GM21825 (cell line): ENCODE results near the gene ARIH1.
"Not testable (repeated sequence)": the region's sequence is repeated elsewhere in the genome, so short reads cannot be mapped to it uniquely, and the experiment has no call there.

Source experiments
- ATAC-seq: cut with Tn5 transposase; IDR thresholded peaks from one replicate; pipeline ENCODE4 v1.9.1; 2021; ENCODE audit warnings: mild to moderate bottlenecking, moderate library complexity; ENCODE audit not compliant: unreplicated experiment

ARIH1 gene, protein sequence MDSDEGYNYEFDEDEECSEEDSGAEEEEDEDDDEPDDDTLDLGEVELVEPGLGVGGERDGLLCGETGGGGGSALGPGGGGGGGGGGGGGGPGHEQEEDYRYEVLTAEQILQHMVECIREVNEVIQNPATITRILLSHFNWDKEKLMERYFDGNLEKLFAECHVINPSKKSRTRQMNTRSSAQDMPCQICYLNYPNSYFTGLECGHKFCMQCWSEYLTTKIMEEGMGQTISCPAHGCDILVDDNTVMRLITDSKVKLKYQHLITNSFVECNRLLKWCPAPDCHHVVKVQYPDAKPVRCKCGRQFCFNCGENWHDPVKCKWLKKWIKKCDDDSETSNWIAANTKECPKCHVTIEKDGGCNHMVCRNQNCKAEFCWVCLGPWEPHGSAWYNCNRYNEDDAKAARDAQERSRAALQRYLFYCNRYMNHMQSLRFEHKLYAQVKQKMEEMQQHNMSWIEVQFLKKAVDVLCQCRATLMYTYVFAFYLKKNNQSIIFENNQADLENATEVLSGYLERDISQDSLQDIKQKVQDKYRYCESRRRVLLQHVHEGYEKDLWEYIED

DNA sequence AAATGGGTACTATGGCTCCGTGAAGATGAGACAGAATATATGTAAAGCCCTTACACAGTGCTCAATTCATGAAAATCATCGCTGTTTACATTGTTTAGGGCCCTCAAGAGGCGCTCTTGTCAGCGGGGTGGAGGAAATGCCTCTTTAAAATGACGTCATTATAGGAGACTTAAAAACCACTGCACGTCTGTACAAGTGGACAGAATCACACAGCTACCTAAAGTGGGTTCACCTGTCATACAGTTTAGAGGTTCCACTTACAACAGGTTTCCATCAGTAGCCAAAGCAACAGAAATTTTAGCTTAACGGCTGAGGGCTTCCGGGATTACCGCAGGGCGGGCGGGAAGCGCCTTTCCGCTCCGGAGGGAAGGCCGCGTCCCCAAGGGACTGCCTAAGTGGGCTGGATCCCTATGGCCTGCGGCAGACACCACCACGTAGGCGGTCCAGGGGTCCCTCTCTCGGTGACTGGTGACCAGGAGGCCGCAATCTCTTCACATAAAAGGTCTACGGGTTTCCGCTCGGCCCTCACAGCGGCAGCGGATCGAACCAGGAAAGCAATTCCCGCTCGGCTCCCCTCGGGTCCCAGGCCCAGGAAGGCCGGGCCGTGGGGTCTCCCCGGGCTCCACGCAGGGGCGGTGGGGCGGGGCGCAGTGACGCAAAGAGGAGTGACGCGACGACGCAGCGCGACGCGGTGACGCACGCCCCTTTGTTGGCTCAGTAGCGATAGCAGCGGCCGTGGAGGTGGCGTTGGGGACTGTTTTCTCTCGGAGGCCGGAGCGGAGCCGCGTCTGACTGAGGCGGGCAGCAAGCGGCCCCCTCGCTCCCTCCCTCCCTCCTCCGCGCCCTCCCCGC is at the start of gene ARIH1:
TSS of gene ARIH1 (plus strand) at position 717 of the 852 bp plus-strand sequence. CDS start 310 bp downstream, outside the sequence.
- peak; percentile 82 for ATAC-seq

DNA sequence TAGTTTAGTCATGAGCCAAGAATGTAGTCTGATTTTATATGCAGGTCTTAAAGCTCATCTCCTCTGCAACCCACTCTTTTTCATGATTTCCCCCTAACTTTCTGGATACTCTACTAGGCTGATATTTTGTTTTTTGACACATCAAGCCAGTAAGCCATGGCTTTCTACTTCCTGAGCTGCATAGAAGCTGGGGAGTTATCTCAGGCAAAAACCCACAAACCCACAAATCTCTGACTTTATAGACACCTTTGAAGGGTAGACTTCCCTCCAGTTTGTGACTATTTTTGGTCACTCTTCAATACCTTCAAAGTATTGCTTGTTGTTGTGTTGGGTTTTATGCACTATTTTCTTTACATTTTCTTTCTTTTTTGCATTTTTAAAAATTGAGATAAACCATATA is 47.4 kb upstream of the ARIH1 start:
- no peak for ATAC-seq

DNA sequence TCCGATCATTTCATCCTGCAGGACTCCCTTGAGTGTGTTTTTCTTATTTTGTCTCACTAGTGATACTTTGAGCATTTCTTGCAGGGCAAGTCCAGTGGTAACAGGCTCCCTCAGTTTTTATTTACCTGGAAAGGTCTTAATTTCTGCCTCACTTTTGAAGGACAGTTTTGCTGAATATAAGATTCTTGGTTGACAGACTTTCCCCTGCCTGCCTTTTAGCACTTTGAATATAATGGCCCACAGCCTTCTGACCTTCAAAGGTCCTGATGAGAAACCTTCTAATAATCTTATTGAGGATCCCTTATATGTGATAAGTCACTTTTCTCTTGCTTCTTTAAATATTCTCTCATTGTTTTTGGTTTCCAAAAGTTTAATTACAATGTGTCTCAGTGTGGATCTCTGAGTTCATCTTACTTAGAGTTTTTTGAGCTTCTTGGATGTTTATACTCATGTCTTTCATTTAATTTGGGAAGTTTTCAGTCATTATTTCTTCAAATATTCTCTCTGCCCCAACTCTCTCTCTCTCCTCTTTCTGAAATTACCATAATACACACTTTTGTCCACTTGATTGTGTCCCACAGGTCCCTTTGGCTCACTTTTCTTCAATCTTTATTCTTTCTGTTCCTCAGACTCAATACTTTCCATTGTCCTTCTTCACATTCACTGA is 36.3 kb upstream of the ARIH1 start:
- no peak for ATAC-seq

DNA sequence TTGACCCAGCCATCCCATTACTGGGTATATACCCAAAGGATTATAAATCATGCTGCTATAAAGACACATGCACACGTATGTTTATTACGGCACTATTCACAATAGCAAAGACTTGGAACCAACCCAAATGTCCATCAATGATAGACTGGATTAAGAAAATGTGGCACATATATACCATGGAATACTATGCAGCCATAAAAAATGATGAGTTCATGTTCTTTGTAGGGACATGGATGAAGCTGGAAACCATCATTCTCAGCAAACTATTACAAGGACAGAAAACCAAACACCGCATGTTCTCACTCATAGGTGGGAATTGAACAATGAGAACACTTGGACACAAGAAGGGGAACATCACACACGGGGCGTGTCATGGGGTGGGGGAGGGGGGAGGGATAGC is 31.3 kb upstream of the ARIH1 start:
- ATAC-seq: not testable (repeated sequence)

DNA sequence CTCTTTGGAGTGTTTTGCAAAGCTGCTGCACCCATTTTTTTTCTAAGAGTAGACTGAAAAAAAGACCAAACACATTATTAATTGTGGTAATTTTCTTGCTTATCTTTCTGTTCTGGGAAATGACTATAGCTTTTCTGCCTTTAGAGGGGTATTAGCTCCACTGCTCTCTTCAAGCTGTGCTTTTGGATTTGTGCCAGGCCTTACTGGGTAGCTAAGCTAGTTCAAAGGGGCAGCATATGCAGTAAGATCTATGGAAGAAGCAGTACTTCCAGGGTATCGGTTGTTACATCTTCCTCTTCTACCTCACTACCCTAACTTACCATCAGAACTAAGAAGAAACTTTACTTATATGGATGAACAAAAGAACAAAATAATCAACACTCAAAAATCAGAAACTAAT is 28.7 kb upstream of the ARIH1 start:
- ATAC-seq: no peak

DNA sequence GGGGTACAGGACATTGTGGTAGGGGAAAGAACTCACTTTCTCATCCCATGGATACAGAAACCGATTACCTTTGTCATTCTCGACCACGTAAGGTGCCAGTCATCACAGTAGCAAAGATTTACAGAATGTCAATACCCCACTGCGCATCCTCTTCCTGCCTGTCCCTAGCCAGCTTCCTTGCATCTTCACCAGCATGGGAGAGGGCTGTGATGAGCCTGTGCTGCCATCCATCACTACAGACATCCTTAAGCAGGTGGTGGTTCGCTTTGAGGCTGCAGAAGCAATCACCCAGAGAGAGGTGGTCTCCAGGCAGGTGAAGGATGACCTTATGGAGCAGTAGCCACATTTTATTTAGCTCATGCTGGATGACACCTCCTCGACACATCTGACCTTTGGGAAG is 23.3 kb upstream of the ARIH1 start:
- ATAC-seq: no peak

DNA sequence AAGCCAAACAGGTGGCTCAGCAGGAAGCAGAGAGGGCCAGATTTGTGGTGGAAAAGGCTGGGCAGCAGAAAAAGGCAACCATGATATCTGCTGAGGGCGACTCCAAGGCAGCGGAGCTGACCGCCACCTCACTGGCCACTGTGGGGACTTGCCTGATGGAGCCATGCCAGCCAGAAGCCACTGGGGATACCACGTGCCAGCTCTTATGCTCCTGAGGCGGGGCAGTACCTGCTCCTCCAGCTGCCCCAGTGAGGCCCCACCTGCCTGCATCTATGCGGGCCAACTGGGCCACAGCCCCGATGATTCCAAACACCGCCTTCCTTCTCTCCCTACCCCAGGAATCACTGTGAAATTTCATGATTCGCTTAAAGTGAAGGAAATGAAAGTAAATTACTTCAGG is 22.9 kb upstream of the ARIH1 start:
- ATAC-seq: no peak

DNA sequence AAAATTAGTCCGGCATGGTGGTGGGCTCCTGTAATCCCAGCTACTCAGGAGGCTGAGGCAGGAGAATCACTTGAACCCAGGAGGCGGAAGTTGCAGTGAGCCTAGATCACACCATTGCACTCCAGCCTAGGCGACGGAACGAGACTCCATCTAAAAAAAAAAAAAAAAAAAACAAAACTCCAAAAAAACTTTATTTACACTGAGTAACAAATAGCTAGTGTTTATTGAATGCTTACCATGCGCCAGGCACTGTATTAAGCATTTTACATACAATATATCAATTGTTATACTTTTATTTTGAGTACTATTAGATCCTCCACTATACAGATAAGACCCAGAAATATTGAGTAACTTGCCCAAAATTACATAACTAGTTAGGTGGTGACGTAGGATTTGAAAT is 17.4 kb upstream of the ARIH1 start:
- ATAC-seq: no peak

DNA sequence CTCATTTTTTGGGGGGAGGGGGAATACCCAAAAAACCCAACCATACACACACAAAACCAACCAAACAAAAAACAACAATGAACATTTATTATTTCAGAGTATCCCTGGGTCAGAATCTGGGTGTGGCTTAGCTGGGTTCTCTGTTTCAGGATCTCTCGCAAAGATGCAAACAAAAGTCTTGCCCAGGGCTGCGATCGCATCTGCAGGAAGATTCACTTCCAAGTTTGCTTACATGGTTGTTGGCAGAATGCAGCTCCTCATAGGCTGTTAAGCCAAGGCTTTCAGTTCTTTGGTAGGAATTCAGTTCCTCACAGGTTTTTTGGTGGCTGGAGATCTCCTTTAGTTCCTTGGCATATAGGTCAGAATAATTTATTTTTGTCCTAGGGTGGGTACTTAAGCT is 13.7 kb upstream of the ARIH1 start:
- no peak for ATAC-seq

DNA sequence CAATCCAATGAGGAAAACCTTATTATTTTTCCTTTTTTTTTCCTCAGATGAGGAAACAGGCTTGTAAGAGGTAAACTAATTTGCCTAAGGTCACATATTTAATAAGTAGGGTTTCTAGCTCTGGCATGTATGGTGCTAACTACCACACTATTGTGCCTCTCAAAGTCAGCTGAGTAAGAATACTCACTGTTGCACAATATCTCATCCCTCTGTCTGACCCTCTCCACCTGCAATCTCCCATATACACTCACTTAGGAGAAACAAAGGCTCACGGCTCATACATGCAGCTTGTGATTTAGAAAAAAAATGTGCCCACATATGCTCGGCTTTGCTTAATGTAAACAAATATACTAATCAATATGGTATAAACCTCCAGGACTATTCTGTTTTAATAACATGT is 10.4 kb upstream of the ARIH1 start:
- no peak for ATAC-seq

DNA sequence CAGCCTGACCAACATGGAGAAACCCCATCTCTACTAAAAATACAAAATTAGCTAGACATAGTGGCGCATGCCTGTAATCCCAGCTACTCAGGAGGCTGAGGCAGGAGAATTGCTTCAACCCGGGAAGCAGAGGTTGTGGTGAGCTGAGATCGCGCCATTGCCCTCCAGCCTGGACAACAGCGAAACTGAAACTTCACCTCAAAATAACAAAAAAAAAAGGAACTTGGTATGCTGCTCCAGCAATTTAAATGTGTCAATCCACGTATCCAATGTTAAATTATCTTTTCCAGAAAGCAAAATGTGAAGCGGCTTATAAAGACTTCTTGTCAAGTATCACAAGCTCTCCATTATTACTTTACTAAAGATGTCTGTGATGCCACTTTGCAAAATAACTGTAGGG is 9.9 kb upstream of the ARIH1 start:
- no peak for ATAC-seq

DNA sequence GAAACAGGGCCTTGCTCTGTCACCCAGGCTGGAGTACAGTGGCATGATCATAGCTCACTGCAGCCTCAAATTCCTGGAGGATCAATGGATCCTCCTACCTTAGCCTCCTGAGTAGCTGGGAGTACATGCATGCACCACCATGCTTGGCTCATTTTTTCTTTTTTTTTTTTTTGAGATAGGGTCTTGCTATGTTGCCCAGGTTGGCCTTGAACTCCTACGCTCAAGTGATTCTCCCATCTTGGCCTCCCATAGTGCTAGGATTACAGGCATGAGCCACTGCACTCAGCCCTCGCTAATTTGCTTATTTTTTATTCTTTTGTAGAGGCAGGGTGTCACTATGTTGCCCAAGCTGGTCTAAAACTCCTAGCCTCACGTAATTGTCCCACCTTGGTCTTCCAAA is 6.0 kb upstream of the ARIH1 start:
- no peak for ATAC-seq

DNA sequence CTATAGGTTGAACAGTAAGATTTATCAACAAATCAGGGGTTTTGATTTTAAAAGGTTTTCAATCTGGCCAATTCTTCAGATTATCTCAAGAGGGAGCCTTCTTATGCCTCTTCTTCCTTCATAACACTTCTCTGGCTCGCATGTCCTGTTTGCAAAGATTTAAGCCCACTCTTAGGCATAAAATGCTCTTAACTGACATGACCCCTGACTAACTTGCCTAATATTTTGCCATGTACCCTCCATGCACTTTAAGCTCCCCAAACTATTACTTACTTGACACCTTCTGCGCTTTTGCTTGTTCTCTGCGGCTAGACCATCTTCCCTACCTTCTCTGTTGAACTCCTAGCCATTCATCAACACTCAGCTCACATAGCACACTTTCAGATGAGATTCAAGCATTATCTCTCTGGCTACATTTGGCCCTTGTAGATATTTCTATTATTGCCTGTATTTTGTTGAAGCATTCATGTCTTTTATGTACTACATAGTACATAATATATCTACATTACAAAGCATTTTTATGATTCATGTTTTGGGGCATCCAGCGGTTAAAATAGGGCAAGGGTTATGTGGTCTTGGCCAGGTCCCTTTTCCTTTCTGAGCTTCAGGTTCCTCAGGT is 1.0 kb upstream of the ARIH1 start:
- no peak for ATAC-seq

DNA sequence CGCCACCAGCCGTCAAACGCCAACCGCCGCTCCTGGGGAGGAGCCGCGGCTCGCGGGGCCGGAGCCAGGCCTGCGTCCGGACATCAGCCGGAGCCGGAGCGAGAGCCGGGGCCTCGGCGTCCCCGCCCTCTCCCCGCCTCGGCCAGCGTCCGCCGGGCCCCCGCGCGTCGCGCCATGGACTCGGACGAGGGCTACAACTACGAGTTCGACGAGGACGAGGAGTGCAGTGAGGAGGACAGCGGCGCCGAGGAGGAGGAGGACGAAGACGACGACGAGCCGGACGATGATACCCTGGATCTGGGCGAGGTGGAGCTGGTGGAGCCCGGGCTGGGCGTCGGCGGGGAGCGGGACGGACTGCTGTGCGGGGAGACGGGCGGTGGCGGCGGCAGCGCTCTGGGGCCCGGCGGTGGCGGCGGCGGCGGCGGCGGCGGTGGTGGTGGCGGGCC is 359 bp downstream of the ARIH1 start:
- ATAC-seq: peak; percentile 11

DNA sequence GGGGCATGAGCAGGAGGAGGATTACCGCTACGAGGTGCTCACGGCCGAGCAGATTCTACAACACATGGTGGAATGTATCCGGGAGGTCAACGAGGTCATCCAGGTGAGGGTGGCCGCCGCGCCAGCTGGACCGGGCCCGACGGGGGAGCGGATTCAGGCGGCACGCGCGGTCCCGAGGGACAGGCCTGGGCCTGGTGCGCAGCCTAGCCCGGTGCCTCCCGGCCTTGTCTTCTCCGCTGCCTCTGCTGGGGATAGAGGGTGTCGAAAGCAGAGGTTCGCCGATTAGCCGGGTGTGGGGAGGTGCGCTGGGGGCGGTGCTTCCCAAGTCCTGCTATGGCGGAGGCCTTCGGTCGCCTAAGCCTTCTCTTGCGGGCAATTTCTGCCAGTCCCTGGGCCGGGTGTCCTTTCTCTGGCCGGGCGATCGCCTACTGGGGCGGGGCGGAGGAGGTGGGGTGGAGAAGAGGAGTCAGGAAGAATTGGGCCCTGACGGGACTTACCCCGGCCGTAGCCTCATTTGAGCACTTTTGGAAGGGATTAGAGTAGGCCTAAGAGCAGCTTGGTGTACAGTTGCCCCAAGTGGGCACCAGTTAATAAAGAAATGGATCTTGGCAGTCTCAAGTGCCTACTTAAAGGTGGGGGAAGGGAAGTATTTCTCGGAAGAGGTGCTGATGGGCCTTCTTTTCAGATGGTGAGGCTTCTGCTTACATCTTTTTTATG is 940 bp downstream of the ARIH1 start:
- ATAC-seq: peak; percentile 36

DNA sequence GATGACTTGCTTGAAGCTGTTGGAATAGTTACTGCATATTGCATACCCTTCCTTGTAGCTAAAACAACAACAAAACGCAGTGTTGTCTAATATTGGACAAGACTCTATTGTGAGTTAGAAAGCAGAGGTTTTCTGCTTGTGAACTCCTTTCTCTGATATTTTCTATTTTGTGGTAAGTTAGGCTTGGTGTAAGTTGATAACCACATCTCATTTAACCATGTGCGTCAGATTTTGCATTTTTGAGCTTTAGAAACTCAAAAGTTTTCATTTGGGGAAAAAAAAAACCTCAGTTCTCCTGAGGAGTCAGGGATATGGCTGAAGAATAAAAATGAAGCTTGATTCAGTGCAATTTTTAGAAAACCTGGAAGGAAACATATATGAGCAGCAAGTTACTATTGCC is 1.5 kb downstream of the ARIH1 start:
- ATAC-seq: no peak

DNA sequence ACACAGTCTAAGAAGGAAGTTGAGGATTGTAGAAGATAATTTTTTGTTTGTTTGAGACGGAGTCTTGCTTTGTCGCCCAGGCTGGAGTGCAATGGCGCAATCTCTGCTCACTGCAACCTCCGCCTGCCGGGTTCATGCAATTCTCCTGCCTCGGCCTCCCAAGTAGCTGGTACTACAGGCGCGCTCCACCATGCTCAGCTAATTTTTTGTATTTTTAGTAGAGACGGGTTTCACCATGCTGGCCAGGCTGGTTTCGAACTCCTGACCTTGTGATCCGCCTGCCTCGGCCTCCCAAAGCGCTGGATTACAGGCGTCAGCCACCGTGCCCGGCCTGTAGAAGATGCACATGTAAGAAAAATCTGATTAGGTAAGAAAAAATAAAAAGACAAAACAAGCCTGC is 2.2 kb downstream of the ARIH1 start:
- ATAC-seq: not testable (repeated sequence)

DNA sequence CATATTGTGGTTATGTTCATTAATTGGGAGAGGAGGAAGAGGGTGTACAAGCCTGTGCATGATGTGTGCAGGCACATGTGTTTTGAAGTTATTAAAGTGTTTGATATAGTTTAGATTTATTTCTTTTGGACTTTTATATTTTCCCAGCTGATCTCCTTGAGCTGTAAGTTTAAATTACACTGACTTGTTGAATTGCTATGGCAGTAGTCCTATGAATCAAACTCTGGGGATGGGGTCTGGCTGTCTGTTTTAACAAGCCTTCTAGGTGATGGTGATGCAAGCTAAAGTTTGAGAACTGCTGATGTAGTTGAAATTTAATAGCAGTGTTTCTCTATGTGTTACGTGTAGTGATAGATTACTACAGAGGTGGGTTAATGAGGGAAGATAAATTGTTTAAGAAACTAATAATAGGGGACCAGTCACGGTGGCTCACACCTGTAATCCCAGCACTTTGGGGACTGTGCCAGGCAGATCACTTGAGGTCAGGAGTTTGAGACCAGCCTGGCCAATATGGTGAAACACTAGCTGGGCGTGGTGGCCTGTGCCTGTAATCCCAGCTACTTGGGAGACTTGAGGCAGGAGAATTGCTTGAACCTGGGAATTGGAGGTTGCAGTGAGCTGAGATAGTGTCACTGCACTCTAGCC is 7.0 kb downstream of the ARIH1 start:
- no peak for ATAC-seq

DNA sequence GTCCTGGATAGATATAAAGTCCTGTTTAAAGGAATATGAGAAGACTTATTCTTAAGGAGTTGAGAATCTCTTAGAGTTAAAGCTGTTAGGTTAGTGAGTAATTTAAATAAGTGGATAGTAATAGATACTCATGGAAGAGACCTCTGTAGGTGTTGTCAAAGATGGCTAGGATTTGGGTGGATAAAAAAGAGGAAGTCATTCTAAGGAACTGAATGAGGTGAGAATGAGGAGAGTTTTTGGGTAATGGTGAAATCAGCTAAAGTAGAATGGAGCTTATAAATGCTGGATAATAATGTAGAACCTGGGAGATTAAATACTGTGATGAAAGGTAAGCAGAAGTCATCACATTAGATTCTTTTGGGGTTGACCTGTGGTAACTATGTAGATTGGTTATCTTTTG is 8.1 kb downstream of the ARIH1 start:
- no peak for ATAC-seq

DNA sequence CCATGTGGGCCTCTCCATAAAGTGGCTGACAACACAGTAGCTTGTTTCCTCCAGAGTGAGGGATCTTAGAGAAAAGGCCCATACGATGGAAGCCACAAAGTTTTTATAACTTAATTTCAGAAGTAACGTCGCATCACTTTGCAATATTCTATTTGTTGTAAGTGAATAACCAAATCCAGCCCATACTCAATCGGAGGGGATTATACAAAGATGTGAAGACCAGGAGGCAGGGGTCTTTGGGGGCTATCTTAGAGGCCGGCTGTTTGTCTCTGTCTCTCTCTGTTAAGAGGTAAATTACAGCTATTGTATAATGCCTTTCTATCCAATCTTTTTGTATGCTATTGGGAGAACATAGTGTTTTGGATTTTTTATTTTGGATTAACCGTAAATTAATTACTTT is 9.1 kb downstream of the ARIH1 start:
- ATAC-seq: no peak
